Fibroblast of the conjunctiva (primary cell): ENCODE measurements around the gene NPEPPS.
A peak's percentile ranks its signal among the peaks of the same experiment; 100 is the strongest.
"Not testable (repeated sequence)": the region's sequence is repeated elsewhere in the genome, so short reads cannot be mapped to it uniquely, and the experiment has no call there.

ENCODE experiments used
- DNase-seq: peaks from one replicate; pipeline ENCODE4 v3.0.0-alpha.2; 2010; ENCODE audit warnings: low read depth

Gene NPEPPS

GRCh38 chr17:47561698-47562405 lies 30.9 kb downstream of the NPEPPS start:
- DNase-seq = not testable (repeated sequence)

DNA sequence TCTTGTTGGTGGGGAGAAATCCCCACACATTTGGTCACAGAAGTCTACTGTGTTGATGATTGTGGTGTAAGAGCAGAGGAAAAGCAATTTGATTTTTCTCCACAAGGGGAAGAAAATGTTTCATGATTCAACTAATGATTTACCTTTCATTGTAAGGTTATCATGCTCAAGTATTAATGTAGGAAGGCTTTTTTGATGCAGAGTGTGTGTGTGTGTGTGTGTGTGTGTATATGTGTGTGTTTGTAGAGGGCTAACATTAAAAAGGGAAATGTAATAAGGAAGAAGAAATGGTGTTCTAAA lies 31.4 kb downstream of the NPEPPS start:
- not testable (repeated sequence) for DNase-seq

DNA sequence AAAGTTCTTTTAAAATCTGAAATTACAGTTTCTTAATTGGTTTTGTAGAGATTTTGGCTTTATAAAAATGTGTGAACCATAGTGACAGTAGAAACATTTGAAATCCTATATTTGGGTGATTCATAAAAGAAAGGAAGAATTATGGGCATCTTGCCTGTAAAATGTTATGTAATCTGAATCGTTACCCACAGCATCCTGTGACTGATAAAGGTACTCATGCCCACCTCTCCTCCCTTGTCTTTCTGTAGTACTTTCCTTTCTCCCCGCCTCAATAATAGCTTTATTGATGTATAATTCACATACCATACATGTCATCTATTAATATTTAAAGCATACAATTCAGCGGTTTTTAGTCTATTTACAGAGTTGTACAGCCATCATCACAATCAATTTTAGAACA lies 36.4 kb downstream of the NPEPPS start:
- DNase-seq = not testable (repeated sequence)

- not testable (repeated sequence) for DNase-seq
Measured at GRCh38 chr17:47572561-47572960, 41.7 kb downstream of the NPEPPS start.

GRCh38 chr17:47582416-47582815 lies 51.5 kb downstream of the NPEPPS start:
- DNase-seq = not testable (repeated sequence)

DNA sequence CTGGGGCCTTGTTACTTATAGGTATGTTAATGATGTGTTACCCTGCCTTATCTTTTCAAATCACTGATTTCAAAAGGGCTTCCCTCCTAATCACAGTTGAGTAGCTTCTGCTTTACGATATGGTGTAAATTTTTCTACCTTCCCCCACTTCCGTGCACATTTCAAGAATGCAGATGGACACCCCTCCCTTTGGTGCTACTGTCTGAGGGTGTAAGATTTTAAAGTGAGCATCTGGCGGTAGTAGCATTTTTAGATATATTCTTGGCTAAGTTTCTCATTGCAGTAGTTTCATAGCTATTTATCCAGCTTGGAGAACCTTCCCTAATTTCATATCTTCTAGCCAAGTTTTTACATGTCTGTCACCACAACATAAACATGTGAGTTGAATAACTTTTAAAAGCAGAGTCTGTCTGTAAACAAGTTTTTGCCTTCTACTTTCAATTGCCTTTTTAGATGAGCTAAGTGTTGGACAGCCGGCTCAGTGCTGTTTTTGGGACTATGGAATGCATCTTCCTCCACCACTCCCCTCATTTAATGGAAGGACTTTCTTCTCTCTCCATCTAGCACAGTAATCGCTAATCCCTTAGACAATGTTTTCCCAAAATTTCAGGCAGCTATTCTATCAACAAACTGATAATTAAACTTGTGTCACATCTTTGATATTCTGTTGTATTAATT lies 55.6 kb downstream of the NPEPPS start:
- DNase-seq = not testable (repeated sequence)

GRCh38 chr17:47593522-47593921 lies 62.6 kb downstream of the NPEPPS start:
- not testable (repeated sequence) for DNase-seq

DNA sequence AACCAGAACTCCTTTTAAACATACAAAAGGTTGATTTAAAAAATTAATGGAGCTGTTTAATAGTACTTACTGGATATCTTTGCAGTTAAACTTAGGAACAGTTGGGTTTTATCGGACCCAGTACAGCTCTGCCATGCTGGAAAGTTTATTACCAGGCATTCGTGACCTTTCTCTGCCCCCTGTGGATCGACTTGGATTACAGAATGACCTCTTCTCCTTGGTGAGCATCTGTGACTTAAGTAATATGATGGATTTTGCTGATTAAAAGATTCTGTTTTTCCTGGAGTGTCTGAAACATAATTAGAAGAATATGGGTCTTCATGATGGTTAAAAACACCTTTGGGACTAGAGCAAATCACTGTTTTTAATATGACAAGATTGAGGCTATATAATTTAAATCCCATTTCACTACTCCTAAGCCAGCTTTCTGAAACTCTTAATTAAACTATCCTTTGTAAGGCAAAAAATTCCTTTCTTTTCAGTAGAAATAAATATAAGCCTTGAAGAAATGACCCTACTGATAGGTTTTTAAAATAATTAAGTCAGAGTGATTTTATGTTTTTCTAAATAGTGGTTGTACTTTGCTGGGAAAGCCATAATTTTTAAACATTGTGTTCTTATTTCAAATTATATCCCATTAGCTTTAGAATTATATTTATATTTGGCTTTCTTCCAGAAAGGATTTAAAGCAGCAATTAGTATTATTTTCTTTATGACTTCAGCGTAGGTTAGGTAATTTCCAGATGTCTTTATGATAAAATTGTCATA lies 73.1 kb downstream of the NPEPPS start:
- DNase-seq = no peak

DNA sequence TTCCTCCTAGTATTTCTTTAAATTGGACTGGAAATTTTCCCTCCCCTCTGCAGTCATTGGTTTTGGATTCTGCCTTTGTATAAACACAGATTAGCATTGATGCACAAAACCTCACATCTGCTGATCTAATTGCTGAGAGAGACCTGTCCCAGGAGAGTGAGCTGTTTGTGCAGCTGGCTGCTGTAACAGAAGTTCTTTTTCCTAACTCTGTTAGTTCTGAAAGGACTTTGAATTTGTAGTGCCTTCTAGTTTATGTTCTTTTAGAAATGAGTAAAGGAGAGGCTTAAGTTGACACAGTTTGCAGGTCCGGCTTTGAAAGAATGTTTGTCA lies 73.7 kb downstream of the NPEPPS start:
- DNase-seq = peak; percentile 57

DNA sequence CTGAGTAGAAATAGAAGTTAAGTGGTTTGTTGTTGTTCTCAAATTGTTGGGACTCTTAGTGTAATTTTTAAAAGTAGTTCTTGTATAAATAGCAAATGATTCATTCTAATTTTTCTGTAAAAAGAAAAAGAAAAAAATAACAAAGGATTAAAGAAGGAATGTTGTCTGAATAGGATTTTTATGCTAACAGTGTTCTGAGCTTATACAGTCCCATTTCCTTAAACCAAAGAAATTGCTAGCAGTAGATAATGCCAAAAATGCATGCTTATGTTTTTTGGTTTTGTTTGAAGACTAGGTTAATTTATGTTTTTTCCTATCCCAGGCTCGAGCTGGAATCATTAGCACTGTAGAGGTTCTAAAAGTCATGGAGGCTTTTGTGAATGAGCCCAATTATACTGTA lies 74.1 kb downstream of the NPEPPS start:
- no peak for DNase-seq

DNA sequence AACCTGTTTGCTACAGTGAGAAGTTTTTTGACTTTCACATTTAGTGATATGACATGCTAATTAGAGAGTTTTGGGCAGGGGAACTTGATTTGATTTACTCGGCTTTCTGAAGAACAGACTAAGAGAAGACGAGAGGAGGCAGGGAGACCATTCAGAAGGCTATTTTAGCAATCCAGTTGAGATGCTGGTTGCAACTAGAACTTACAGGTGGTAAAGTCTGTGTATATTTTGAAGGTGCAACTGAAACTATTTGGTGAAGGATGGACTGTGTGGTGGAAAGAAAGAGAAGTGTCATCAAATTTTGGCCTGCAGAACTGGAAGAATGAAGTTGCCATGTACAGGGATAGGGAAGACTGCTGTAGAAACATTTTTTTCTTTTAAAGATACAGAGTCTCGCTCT lies 76.6 kb downstream of the NPEPPS start:
- no peak for DNase-seq

GRCh38 chr17:47611372-47612350 lies 80.8 kb downstream of the NPEPPS start:
- no peak for DNase-seq

GRCh38 chr17:47615766-47616424 lies 85.0 kb downstream of the NPEPPS start:
- peak; percentile 31 for DNase-seq

DNA sequence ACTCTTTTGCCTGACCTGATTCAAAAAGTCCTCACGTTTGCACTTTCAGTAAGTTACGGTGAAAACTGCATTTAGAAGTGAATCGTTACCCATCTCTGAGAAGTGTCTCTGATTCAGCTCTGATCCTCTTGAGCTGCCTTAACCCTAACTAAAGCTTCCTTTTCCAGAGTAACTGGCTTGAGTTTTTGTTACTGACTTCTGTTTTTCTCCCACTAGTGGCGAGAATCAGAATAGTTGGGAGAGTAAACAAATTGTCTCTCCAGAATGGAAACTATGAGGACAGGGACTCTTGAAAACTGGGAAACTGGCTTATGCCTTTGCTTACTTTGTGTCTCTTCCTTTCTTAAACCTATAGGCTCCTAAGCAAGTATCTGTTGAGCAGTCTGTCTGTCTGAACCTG lies 87.5 kb downstream of the NPEPPS start:
- no peak for DNase-seq

- no peak for DNase-seq
Measured at GRCh38 chr17:47620503-47621245, 89.8 kb downstream of the NPEPPS start.

- DNase-seq = peak; percentile 77
Measured at GRCh38 chr17:47621293-47622179, 90.6 kb downstream of the NPEPPS start.

DNA sequence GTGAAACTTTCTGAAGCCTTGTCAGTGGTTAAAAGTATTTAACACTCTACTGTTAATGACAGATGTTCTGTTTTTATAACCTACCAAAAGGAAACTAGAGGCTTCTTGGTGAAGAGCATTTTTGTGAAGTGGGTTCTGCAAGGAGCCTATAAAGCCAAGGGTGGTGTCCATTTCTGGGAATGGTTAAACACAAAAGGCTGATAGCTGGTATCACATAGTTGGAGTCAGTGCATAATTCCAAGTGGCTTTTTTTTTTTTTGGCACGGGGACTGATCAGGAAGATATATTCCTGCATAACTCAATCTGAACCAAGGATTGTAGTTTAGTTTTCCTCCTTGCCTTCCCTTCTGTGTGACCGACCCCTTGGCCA lies 91.3 kb downstream of the NPEPPS start:
- DNase-seq = no peak

DNA sequence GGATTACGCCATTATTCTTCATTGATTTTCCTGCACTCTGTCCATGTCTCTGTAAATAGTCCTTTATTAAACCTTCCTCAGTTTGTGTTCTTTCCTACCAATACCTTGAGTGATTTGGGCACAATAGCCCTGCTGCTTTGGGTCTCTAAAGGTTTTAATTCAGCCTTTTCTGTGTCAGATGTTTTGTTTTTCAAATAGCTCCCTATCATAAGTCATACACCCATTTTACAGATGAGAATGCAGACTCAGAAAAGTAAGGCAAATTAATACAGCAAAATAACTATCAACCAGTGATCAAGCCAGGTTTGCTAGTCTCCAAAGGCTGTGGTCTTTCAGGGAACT lies 93.8 kb downstream of the NPEPPS start:
- DNase-seq = no peak

DNA sequence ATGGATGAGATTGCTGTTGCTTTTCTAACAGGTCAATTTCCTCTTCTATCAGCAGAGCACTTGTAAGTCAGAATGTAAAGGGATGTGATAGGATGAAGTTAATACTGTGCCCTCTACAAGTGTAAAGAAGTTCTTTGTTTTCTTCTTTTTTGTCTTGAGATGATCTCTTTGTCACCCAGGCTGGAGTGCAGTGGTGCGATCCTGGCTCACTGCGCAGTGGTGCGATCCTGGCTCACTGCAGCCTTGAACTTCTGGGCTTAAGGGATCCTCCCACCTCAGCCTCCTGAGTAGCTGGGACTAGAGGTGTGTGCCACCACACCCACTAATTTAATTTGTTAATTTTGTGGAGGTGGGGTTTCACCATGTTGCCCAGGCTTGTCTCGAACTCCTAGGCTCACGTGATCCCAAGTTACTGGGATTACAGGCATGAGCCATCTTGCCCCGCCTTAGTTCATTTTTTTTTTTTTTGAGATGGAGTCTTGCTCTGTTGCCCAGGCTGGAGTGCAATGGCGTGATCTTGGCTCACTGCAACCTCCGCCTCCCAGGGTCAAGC lies 97.2 kb downstream of the NPEPPS start:
- no peak for DNase-seq

- DNase-seq = no peak
Measured at GRCh38 chr17:47629826-47630225, 98.9 kb downstream of the NPEPPS start.
